RPMI8226 (cell line): ENCODE measurements around the gene KSR1.
"Not testable (repeated sequence)": the region's sequence is repeated elsewhere in the genome, so short reads cannot be mapped to it uniquely, and the experiment has no call there.

Experiments used
- DNase-seq: peaks from one replicate; pipeline ENCODE4 v3.0.0-alpha.2; 2015

KSR1 gene

DNA sequence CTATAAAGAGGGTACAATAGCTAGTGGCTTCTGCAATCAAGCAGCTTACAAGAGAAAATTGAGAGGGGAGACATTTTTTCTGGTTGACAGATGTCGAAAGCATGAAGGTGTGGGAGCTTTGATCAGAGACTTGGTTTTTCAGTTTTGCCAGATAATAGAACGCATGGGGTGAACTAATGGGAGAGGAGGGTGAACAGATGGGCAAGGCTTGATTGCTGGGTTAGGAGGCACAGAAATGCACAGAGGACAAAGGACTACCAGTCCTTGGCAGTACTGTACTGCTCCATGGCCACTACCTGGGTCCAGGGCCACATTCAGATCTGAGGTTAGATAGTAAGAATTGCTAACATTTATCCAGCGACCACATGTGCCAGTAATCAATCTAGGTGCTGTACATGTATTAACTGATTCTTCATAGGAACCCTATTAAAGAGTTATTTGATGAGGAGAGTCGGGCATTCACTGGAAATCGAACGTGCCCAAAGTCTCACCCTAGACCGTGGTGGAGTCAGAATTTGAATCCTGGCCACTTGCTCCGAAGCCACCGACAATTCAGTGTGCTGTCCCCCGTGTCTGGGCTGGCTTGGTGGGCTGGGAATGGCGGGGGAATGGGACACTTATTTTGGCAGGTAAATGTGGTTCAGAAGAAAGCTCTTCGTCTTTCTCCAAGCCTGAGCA, 873 bp upstream of the KSR1 start:
- DNase-seq: no peak

DNA sequence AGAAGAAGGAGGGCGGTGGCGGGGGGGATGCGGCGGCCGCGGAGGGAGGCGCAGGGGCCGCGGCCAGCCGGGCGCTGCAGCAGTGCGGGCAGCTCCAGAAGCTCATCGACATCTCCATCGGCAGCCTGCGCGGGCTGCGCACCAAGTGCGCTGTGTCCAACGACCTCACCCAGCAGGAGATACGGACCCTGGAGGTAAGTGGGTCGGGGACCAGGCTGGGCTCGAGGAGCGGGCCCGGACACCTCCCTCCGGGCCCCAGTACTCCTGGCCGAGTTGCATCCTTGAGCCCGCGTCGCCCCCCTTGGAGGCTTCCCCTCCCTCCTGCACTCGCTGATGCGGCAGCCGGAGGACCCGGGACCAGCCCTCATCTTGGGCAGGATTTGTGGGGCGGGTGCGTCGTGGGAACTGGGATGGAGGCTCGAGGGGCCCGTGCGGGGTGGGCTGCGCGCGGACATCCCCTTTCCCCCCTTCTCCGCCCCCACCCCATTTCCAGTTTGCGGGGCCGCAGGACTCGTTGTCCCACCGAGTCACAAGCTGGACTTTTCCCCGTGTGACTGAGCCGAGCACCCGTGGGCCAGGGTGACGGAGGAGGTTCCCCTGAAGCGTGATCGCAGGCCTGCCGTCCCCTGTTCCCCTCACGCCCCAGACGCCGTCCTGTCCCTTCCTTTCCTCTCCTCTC, 572 bp downstream of the KSR1 start:
- DNase-seq: peak; percentile 18

DNA sequence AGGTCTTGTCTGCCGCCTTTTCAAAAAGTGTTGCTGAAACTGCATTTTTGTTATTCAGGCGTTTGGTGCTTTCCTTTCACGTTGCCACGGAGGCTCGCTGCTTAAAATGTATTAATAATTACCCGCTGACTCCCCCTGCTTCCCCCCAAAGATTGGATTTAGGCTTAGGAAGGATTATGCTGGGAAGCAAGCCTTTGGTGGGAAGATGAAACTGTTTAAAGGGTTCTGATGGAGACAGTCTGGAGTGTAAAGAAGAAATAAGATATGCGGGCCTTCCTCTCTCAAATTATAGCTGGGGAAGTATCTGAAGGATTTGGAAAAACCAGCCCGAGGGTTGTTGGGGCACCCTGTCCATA, 1.1 kb downstream of the KSR1 start:
- DNase-seq: no peak

DNA sequence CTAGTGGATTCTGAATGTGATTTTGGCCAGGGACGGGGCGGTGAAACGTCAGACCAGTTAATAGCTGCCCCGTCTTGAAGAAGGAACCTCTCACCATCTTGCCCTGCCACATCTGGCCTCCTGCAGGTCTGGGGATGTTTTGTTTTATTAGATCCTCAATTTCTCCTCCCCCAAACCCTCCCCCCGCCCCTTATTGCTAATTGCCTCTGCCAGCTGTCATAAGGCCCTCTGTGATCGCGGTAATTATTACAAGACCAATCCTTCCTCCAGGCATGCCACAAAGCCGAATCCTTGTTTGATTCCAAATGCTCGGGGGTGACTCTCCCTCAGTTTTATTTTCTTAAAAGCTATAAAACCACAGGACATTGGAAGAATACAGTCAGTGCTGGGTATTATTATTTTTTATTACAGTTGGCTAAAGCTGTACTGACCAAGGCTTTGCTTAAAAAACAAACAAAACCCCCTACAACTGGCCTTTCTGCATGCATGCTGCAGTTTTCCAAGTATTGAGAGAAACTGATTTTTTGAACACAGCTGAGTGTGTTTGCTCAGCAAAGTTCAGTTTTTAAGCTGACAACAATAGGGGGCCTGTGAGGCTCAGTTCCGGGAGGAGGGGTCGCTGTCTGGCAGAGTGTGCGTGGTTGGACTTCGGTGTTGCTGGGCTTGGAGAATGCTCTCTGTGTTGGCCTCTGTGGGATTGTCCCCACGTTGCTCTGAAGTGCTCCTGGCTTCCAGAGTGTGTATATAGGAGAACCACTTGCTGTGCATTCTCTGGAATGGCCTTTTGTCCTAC, 1.7 kb downstream of the KSR1 start:
- DNase-seq: no peak

DNA sequence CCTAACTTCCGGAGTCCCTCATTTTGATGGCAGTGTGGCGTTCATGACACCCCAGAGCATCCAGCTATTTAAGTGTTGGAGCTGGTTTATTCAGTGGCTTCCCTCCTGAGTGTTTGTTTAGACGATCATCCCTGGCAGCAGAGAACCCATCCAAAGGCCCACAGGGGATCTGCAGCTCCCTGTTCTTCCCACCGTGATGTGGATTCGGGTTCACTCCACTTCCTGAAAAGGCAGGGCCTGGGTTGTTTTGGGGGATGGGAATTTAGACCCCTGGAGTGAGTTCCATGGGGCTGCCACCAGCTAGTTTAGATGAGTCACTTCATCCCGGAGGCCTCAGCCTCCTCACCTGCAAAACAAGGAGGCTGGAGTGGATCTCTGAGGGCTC, 2.3 kb downstream of the KSR1 start:
- no peak for DNase-seq

DNA sequence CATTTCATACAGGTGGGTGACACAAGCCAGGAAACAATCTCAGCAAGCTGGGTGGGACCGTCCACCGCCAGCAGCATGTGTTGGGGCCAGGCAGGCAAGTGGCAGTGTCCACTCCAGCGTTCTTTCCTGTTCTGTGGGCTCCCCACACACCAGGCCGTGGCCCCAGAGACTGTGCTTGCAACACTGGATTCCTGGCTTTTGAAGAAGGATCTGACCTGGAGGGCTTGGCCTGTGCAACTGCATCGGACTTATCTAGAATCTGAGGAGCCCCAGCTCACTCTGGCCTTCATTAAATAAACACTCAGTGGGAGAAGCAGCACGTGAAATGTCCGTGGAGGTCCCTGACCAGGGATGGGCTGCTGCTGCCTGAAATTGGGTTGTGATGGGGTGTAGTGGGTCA, 3.2 kb downstream of the KSR1 start:
- DNase-seq: no peak

DNA sequence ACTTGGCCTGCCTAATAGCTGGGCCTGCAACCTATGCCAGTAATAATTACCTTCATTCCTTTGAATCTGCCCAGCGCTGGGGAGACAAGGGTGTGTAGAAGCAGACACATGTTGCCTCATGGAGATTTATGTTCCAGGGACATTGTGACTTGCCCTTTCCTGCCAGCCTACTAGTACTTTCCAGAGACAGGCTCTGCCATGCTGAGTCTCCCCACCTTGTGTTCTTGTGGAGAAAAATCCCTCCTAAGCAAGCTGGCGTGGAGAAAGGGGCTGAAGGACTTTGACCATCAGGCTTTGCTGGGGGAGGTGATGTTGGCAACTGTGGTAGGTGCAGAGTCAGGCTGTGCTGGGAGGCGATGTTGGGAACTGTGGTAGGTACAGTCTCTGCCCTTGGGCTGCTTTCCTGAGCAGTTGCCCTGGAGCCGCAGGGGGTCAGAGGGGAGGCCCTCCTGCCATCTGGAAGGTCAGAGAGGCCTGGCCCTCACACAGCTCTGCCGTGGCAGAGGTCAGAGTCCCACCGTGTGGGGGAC, 4.0 kb downstream of the KSR1 start:
- DNase-seq: no peak

DNA sequence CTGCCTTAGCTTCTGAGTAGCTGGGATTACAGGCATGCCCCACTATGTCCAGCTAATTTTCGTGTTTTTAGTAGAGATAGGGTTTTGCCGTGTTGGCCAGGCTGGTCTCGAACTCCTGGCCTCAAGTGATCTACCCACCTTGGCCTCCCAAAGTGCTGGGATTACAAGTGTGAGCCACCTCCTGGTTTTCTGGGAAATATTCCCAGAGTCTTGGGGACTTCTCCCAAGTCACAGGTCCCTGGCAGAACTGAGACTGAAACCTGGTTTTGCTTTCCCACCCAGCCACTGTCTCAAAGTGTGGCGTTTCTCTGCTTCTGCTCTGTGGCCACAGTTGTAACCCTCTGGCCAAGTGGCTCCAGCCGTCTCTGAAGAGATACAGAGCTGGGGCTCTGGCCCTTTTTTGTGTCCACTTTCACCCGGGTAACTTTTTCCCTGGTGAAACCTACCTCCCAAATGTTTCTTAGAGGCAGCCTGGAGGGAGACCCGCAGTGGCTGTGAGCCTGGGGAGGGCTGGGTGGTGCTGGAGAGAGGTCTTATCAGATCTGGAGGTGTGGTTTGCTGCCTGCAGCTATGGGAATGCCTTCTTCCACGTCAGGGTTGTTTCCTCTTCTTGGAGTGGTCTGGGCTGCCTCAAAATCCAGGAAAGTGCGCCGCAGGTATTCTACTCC, 5.1 kb downstream of the KSR1 start:
- no peak for DNase-seq

DNA sequence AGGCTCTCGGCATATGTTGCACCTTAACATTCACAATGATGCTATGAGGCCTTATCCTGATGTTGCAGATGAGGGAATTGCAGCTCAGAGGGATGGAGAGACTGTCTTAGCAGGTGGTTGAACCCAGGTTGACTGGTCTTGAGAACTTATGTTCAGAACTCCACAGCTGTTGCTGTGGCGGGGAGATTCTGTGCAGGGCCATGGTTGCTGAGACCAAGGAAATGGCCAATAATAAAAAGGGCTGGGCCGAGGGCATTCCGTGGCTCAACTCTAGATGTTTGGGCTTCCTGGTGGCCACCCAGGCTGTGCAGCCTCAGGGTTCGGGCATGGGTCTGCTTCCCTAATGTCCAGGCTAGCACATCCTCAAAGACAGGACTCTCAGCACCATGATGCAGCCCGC, 5.9 kb downstream of the KSR1 start:
- DNase-seq: no peak

DNA sequence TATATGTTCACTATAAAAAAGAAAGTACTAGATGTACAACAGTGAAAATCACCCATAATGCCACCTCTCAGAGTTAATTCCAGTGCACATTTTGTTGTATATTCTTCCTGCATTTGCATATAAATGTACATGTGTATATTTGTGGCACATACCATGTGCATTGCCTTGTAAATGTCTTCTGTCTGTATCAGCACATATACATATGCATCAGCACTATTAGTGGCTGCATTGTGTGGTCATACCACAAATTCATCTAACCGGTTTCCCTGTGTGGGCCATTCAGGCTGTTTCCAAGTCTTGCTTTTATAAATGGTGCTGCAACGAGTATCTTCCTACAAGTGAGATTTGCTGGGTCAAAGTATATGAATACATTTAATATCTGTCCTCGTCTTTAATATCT, 6.5 kb downstream of the KSR1 start:
- DNase-seq: no peak

DNA sequence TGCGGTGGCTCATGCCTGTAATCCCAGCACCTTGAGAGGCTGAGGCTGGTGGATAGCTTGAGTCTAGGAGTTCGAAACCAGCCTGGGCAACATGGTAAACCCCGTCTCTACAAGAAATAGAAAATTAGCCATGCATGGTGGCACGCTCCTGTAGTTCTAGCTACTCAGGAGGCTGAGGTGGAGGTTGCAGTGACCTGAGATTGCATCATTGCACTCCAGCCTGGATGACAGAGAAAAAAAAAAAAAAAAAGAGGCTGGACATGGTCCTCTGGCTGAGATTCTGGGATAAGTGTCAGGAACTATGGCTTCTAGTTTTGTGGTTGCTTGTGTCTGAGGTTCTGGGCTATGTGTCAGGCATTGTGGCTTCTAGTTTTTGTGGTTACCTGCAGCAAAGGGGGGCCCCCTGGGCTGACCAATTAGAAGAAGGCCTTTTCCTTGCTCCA, 7.0 kb downstream of the KSR1 start:
- DNase-seq: no peak

DNA sequence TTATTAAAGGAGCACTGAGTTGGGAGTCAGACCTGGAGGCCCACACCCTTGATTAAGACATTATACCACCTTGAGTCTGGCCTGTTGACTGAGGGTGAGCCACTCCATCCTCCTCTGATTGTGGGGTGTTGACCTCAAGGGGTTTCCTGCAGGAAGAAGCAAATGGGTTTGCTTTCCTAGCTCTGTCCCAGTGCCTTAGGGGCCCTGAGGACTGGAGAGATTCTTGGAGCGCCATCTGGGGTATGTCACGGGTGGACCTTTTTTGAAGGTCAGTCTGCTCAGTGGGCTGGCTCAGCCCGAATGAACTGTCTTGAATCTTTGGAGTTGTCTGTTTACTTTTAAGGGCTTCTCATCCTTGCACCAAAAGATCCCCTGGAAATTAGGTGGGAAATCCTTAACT, 7.8 kb downstream of the KSR1 start:
- DNase-seq: not testable (repeated sequence)

DNA sequence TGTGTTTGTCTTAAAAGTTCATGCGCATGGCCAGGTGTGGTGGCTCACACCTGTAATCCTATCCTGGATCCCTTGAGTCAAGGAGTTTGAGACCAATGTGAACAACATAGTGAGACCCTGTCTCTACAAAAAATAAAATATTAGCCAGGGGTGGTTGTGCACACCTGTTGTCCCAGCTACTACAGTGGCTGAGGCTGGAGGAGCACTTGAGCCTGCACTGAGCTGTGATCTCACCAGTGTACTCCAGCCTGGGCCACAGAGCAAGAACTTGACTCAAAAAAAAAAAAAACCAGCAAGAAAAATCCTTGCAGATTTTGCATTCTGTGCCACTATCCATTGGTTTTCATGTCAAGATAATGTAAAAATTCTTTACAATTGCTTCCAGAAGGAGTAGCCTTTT, 8.2 kb downstream of the KSR1 start:
- no peak for DNase-seq

DNA sequence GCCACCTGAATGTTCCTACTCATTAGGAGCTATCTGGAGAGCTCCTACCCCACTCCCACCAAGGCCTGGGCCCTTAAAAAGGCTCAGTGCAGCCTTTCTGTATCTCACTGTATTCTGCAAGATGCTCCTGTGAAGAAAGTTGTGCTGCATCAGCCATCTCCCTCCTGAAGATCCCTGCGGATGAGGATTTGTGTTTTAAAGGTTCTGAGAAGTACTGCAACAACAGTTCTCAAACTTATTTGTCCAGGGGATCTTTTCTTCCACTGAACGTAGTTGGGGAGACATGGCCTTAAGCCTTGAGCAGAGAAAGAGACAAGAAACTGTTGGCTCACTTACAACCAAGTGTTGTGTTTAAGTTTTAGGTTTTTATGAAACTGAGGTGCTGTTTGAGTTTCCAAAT, 9.6 kb downstream of the KSR1 start:
- DNase-seq: not testable (repeated sequence)

DNA sequence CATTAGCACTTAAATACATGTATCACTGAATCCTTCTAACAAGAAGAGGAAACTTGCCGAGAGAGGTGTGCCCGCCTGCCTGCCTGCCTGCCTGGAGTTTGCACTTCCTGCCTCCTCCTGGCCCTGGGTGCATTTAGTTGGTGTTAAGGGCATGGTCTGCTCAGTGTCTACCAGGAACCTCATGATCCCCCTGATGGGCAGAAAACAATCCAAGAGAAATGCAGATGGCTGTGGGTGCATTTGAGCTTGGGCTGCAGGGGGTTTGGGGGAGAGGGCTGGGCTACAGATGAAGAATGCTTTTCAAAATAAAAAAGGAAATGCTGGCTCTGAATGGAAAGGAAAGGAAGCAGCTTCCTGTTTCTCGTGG, 10.1 kb downstream of the KSR1 start:
- no peak for DNase-seq

DNA sequence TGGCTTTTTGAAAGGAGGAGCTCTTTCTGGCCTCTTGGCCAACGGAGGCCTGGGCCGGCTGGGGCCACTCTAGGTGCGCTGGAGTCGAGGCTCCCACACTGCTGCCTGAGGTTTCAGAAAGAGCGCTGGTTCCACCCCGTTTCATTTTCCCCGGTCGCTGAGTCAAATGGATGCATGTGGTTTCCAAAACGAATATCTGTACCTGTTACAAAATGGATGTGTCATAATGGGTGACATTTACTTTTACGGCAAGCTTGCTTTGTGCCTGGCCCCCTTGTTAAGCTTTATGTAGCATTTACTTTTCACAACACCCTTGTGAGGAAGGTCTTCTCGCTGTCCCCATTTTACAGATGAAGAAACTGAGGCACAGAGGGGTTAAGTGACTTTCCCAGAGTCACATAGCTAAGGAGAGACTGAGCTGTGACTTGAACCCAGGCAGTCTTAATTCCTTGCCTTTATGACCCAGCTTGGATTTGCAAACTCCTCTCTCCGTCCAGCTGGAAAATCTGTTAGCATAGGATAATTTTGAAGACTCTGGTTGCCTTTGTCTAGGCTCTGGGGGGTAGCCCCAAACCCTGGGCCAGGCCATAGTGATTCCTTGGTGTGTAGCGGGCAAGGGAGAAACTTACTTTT, 10.6 kb downstream of the KSR1 start:
- DNase-seq: no peak

DNA sequence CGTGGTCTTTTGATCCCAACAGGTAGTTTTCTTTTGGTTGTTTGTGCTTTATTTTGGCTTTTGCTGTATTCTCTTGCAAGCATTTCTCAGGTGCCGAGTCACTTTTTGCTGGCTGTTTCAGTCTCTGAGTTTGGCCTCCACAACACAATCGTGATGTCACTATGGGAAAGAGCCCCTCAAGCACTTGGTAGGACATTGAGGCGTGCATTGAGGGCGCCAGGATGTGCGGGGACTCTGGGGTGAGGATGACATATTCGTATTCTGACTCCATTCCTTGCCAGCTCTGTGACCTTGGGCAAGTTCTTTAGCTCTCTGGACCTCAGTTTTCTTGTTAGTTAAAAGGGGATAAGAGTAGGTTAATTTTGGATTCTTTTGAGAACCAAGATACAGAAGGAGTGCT, 13.0 kb downstream of the KSR1 start:
- no peak for DNase-seq

DNA sequence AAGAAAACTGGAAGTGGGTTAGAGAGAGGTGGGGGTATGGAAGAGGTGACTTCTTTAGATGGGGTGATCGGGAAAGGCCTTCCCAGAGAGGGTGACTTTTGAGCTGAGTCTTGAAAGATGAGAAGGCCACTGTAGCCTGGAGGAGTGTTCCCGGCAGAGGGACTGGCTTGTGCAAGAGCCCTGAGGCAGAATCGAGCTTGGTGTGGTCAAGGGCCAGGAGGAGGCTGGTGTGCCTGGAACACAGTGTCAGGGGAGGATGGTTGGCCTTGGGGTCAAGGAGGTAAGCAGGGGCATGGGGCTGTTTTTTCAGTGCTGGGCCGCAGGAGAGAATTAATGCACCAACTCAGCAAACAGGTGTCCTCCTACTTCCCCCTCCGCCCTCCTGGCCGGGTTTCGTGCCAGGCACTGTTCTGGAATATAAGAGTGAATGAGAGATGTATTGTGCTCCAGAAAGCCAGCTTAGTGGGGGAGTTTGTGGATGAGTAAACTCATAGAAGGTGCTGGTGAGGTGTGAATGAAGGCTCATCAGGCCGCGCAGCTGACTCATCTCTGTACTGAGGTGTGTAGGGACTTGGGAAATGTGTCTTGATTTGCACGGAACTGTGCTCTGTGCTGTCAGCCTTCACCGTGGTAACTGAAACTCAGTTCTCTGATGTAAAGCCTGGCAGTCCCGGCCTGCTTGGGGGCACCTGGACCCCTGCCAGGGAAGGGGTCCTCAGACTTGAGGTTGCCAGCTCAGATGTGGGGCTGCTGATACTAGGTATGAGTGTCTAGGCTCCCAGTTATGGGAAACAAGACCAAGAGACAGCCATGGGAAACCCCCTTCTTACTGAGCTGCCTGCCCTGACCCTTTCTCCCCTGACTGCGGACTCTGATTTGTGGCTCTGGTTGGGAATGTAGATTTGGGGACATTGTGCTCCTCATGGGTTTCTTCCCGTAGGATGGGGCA, 15.3 kb downstream of the KSR1 start:
- DNase-seq: peak; percentile 9

DNA sequence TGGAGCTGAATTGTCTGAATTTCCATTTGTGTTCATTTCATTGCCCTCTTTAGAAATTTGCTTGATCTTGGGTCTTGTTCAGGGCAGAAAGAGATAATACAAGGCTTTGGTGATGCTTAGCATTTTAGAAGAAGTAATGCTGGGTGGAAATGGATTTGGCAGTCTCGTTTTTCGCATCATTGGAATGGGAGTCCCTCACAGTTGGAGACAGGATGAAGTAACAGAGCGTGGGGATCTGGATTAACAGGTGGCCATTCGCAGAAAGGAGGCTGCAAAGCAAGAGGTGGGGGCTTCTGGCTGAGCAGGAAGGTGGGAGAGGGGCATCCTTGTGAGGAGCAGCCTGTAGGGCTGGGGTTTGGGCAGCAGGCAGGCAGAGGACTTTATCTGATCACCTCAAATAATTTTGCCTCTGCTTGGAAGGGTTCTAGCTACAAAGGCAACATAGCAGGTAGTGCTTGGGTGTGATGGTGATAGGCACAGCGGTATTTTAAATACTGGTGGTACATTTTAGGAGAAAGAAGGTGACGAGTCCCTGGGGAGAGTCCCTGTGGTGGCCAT, 17.0 kb downstream of the KSR1 start:
- DNase-seq: no peak

DNA sequence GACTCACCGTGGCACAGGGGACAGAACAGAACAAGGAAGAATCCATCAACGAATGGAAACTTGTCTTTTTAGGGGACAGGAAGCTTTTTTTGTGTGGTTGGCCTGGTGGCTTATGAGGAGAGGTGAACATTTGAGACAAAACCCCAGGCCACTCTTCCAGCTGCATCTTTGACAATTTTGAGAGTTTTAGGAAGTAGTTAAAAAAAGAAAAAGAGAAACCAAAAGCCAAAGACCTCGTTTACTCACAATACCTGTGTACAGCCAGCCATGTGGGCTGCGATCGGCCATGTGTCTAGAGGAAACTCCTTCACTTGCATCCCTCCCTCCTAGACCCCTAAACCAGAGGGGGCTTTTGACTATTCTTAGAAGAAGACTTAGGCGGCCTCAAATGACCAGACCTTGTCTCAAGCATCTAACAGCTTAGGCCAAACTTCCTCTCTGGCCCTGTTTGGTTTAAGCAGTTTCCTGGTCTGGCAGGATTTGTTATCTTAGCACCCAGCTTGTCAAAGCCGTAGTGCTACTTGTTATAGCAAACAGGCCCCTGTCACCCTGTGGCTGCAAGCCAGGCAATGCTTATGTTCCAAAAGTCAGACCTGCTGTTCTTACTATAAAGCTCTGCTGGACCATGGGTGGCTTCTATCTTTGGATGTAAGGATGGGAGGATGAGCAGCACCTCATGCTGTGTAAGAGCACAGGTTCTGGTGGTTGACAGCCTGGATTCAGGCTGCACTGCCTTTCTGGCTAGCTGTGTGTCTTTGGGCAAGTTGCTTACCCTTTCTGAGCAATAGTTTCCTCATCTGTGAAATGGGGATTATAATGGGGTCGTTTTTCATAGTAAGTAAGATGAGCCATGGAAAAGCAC, 17.7 kb downstream of the KSR1 start:
- DNase-seq: peak; percentile 6
